ENCODE data around the gene KIAA1671.

Gene KIAA1671

GRCh38 chr22:24981066-24981465, 28.6 kb downstream of the KIAA1671 start:
- Histone ChIP-seq H3K27me3 (replicated peaks in 2 of 5; ENCODE audit: control insufficient read depth in 4 of 5, insufficient read depth in 5 of 5, low read length in 4 of 5) (no peaks in the 10 kb centered on the region), H3K27ac (ENCODE audit: insufficient read depth in 1 of 2, low read depth in 1 of 2, low read length in 2 of 2, poor library complexity in 1 of 2, severe bottlenecking in 2 of 2) (no peak overlapping the region), H3K9me3 (ENCODE audit: control extremely low read depth in 1 of 5, control insufficient read depth in 4 of 5, insufficient read depth in 2 of 5, low read depth in 1 of 5, low read length in 4 of 5) (no peaks in the 10 kb centered on the region), H3K36me3 (ENCODE audit: control insufficient read depth in 4 of 4, insufficient read depth in 4 of 4, low read length in 3 of 4) (no peaks in the 10 kb centered on the region), H3K4me1 (ENCODE audit: control extremely low read depth in 1 of 4, control insufficient read depth in 4 of 4, insufficient read depth in 4 of 4, low read length in 3 of 4) (peaks cover 0 to 9% (median 7%) of the 10 kb centered on the region in 4 experiments), H3K4me3 (ENCODE audit: control insufficient read depth in 1 of 7, extremely low read depth in 1 of 7, insufficient read depth in 4 of 7, low read depth in 2 of 7, low read length in 6 of 7) (no peak overlapping the region)
- ChIA-PET CTCF (interaction anchor here (0.7 kb wide), 1 partner anchor 86 kb away, joined by 3 read pairs; no protein-coding TSS in a partner anchor), POLR2A (no interaction called here)
- no peak for DNase-seq
- WGBS (ENCODE audit: insufficient coverage) = 90% methylated on average over 5 of the region's 5 CpGs

- DNase-seq = no peak
- 97% methylated on average over 4 of the region's 6 CpGs for WGBS (ENCODE audit: insufficient coverage)
- POLR2A ChIA-PET = no interaction called here
- Histone ChIP-seq H3K36me3 (ENCODE audit: control insufficient read depth in 4 of 4, insufficient read depth in 4 of 4, low read length in 3 of 4) (no peaks in the 10 kb centered on the region), H3K4me3 (ENCODE audit: control insufficient read depth in 1 of 7, extremely low read depth in 1 of 7, insufficient read depth in 4 of 7, low read depth in 2 of 7, low read length in 6 of 7) (no peak overlapping the region), H3K27me3 (replicated peaks in 2 of 5; ENCODE audit: control insufficient read depth in 4 of 5, insufficient read depth in 5 of 5, low read length in 4 of 5) (no peaks in the 10 kb centered on the region), H3K27ac (ENCODE audit: insufficient read depth in 1 of 2, low read depth in 1 of 2, low read length in 2 of 2, poor library complexity in 1 of 2, severe bottlenecking in 2 of 2) (no peak overlapping the region), H3K9me3 (ENCODE audit: control extremely low read depth in 1 of 5, control insufficient read depth in 4 of 5, insufficient read depth in 2 of 5, low read depth in 1 of 5, low read length in 4 of 5) (no peaks in the 10 kb centered on the region), H3K4me1 (ENCODE audit: control extremely low read depth in 1 of 4, control insufficient read depth in 4 of 4, insufficient read depth in 4 of 4, low read length in 3 of 4) (peaks cover 0 to 10% (median 7%) of the 10 kb centered on the region in 4 experiments)
- CTCF ChIA-PET = no interaction called here
Measured at GRCh38 chr22:24981656-24982055, 29.1 kb downstream of the KIAA1671 start.

GRCh38 chr22:24982301-24983056, 30.0 kb downstream of the KIAA1671 start:
- no peak overlapping the region for H3K4me3 ChIP-seq (ENCODE audit: control insufficient read depth in 1 of 7, extremely low read depth in 1 of 7, insufficient read depth in 4 of 7, low read depth in 2 of 7, low read length in 6 of 7)
- POLR2A ChIA-PET = no interaction called here
- CTCF ChIA-PET = interaction anchor here (1.1 kb wide), 1 partner anchor 23 kb away, joined by 3 read pairs; no protein-coding TSS in a partner anchor
- H3K9me3 ChIP-seq (ENCODE audit: control extremely low read depth in 1 of 5, control insufficient read depth in 4 of 5, insufficient read depth in 2 of 5, low read depth in 1 of 5, low read length in 4 of 5) = no peaks in the 10 kb centered on the region
- 100% methylated on average over 8 of the region's 8 CpGs for whole genome bisulfite sequencing (ENCODE audit: insufficient coverage)
- peaks cover 0 to 10% (median 7%) of the 10 kb centered on the region in 4 experiments for H3K4me1 ChIP-seq (ENCODE audit: control extremely low read depth in 1 of 4, control insufficient read depth in 4 of 4, insufficient read depth in 4 of 4, low read length in 3 of 4)
- H3K27me3 ChIP-seq (replicated peaks in 2 of 5; ENCODE audit: control insufficient read depth in 4 of 5, insufficient read depth in 5 of 5, low read length in 4 of 5) = no peaks in the 10 kb centered on the region
- no peak for DNase-seq
- no peak overlapping the region for H3K27ac ChIP-seq (ENCODE audit: insufficient read depth in 1 of 2, low read depth in 1 of 2, low read length in 2 of 2, poor library complexity in 1 of 2, severe bottlenecking in 2 of 2)
- H3K36me3 ChIP-seq (ENCODE audit: control insufficient read depth in 4 of 4, insufficient read depth in 4 of 4, low read length in 3 of 4) = no peaks in the 10 kb centered on the region

- POLR2A ChIA-PET = no interaction called here
Measured at GRCh38 chr22:24983151-24983550, 30.6 kb downstream of the KIAA1671 start.

GRCh38 chr22:24984122-24984521, 31.6 kb downstream of the KIAA1671 start:
- Histone ChIP-seq H3K4me3 (ENCODE audit: control insufficient read depth in 1 of 7, extremely low read depth in 1 of 7, insufficient read depth in 4 of 7, low read depth in 2 of 7, low read length in 6 of 7) (no peak overlapping the region), H3K27ac (ENCODE audit: insufficient read depth in 1 of 2, low read depth in 1 of 2, low read length in 2 of 2, poor library complexity in 1 of 2, severe bottlenecking in 2 of 2) (no peak overlapping the region), H3K9me3 (ENCODE audit: control extremely low read depth in 1 of 5, control insufficient read depth in 4 of 5, insufficient read depth in 2 of 5, low read depth in 1 of 5, low read length in 4 of 5) (no peaks in the 10 kb centered on the region), H3K27me3 (replicated peaks in 2 of 5; ENCODE audit: control insufficient read depth in 4 of 5, insufficient read depth in 5 of 5, low read length in 4 of 5) (peaks cover 0 to 2% (median 0%) of the 10 kb centered on the region in 5 experiments), H3K36me3 (ENCODE audit: control insufficient read depth in 4 of 4, insufficient read depth in 4 of 4, low read length in 3 of 4) (no peaks in the 10 kb centered on the region), H3K4me1 (ENCODE audit: control extremely low read depth in 1 of 4, control insufficient read depth in 4 of 4, insufficient read depth in 4 of 4, low read length in 3 of 4) (peaks cover 0 to 10% (median 7%) of the 10 kb centered on the region in 4 experiments)
- DNase-seq = no peak
- ChIA-PET POLR2A (no interaction called here), CTCF (interaction anchor here (0.5 to 0.8 kb wide), 2 partner anchors 66 to 250 kb away, joined by 3 read pairs; no protein-coding TSS in a partner anchor)
- 100% methylated on average over 1 of the region's 1 CpG for WGBS (ENCODE audit: insufficient coverage)

More at GRCh38 chr22:24983151-24983550, 30.6 kb downstream of the KIAA1671 start:
- Histone ChIP-seq H3K4me3 (ENCODE audit: control insufficient read depth in 1 of 7, extremely low read depth in 1 of 7, insufficient read depth in 4 of 7, low read depth in 2 of 7, low read length in 6 of 7) (no peak overlapping the region), H3K4me1 (ENCODE audit: control extremely low read depth in 1 of 4, control insufficient read depth in 4 of 4, insufficient read depth in 4 of 4, low read length in 3 of 4) (peaks cover 0 to 10% (median 7%) of the 10 kb centered on the region in 4 experiments), H3K36me3 (ENCODE audit: control insufficient read depth in 4 of 4, insufficient read depth in 4 of 4, low read length in 3 of 4) (no peaks in the 10 kb centered on the region), H3K27ac (ENCODE audit: insufficient read depth in 1 of 2, low read depth in 1 of 2, low read length in 2 of 2, poor library complexity in 1 of 2, severe bottlenecking in 2 of 2) (no peak overlapping the region), H3K9me3 (ENCODE audit: control extremely low read depth in 1 of 5, control insufficient read depth in 4 of 5, insufficient read depth in 2 of 5, low read depth in 1 of 5, low read length in 4 of 5) (no peaks in the 10 kb centered on the region), H3K27me3 (replicated peaks in 2 of 5; ENCODE audit: control insufficient read depth in 4 of 5, insufficient read depth in 5 of 5, low read length in 4 of 5) (no peaks in the 10 kb centered on the region)
- CTCF ChIA-PET = interaction anchor here (1.1 kb wide), 1 partner anchor 23 kb away, joined by 3 read pairs; no protein-coding TSS in a partner anchor
- no peak for DNase-seq
- WGBS (ENCODE audit: insufficient coverage) = 92% methylated on average over 3 of the region's 5 CpGs

GRCh38 chr22:24985826-24986214, 33.3 kb downstream of the KIAA1671 start:
- POLR2A ChIA-PET = no interaction called here
- Histone ChIP-seq H3K9me3 (ENCODE audit: control extremely low read depth in 1 of 5, control insufficient read depth in 4 of 5, insufficient read depth in 2 of 5, low read depth in 1 of 5, low read length in 4 of 5) (no peaks in the 10 kb centered on the region), H3K36me3 (ENCODE audit: control insufficient read depth in 4 of 4, insufficient read depth in 4 of 4, low read length in 3 of 4) (no peaks in the 10 kb centered on the region), H3K4me1 (ENCODE audit: control extremely low read depth in 1 of 4, control insufficient read depth in 4 of 4, insufficient read depth in 4 of 4, low read length in 3 of 4) (peaks cover 0 to 10% (median 7%) of the 10 kb centered on the region in 4 experiments), H3K4me3 (ENCODE audit: control insufficient read depth in 1 of 7, extremely low read depth in 1 of 7, insufficient read depth in 4 of 7, low read depth in 2 of 7, low read length in 6 of 7) (peak overlapping the region in 3 of 7 experiments; percentile 35 to 71 (median 48)), H3K27ac (ENCODE audit: insufficient read depth in 1 of 2, low read depth in 1 of 2, low read length in 2 of 2, poor library complexity in 1 of 2, severe bottlenecking in 2 of 2) (no peak overlapping the region), H3K27me3 (replicated peaks in 2 of 5; ENCODE audit: control insufficient read depth in 4 of 5, insufficient read depth in 5 of 5, low read length in 4 of 5) (peaks cover 0 to 2% (median 0%) of the 10 kb centered on the region in 5 experiments)
- DNase-seq = no peak
- CTCF ChIA-PET = interaction anchor here (1.5 kb wide), 1 partner anchor 49 kb away, joined by 3 read pairs; no protein-coding TSS in a partner anchor
- WGBS (ENCODE audit: insufficient coverage) = 8% methylated on average over 6 of the region's 9 CpGs

- Histone ChIP-seq H3K9me3 (ENCODE audit: control extremely low read depth in 1 of 5, control insufficient read depth in 4 of 5, insufficient read depth in 2 of 5, low read depth in 1 of 5, low read length in 4 of 5) (no peaks in the 10 kb centered on the region), H3K36me3 (ENCODE audit: control insufficient read depth in 4 of 4, insufficient read depth in 4 of 4, low read length in 3 of 4) (no peaks in the 10 kb centered on the region), H3K27ac (ENCODE audit: insufficient read depth in 1 of 2, low read depth in 1 of 2, low read length in 2 of 2, poor library complexity in 1 of 2, severe bottlenecking in 2 of 2) (no peak overlapping the region), H3K4me3 (ENCODE audit: control insufficient read depth in 1 of 7, extremely low read depth in 1 of 7, insufficient read depth in 4 of 7, low read depth in 2 of 7, low read length in 6 of 7) (no peak overlapping the region), H3K27me3 (replicated peaks in 2 of 5; ENCODE audit: control insufficient read depth in 4 of 5, insufficient read depth in 5 of 5, low read length in 4 of 5) (peaks cover 0 to 2% (median 0%) of the 10 kb centered on the region in 5 experiments), H3K4me1 (ENCODE audit: control extremely low read depth in 1 of 4, control insufficient read depth in 4 of 4, insufficient read depth in 4 of 4, low read length in 3 of 4) (peaks cover 0 to 10% (median 7%) of the 10 kb centered on the region in 4 experiments)
- no CpG with 5 or more reads among the region's 4 CpGs for WGBS (ENCODE audit: insufficient coverage)
- no peak for DNase-seq
- POLR2A ChIA-PET = interaction anchor here (0.7 kb wide), 1 partner anchor 91 kb away, joined by 3 read pairs; no protein-coding TSS in a partner anchor
- CTCF ChIA-PET = interaction anchor here (1.5 kb wide), 1 partner anchor 50 kb away, joined by 3 read pairs; no protein-coding TSS in a partner anchor
Measured at GRCh38 chr22:24986816-24987215, 34.3 kb downstream of the KIAA1671 start.

Data from common myeloid progenitor, CD34-positive (primary cell).